Measurements from ENCODE around the gene TMTC1.
"Not testable (repeated sequence)": the region's sequence is repeated elsewhere in the genome, so short reads cannot be mapped to it uniquely, and the experiment has no call there.

TMTC1 gene

DNA sequence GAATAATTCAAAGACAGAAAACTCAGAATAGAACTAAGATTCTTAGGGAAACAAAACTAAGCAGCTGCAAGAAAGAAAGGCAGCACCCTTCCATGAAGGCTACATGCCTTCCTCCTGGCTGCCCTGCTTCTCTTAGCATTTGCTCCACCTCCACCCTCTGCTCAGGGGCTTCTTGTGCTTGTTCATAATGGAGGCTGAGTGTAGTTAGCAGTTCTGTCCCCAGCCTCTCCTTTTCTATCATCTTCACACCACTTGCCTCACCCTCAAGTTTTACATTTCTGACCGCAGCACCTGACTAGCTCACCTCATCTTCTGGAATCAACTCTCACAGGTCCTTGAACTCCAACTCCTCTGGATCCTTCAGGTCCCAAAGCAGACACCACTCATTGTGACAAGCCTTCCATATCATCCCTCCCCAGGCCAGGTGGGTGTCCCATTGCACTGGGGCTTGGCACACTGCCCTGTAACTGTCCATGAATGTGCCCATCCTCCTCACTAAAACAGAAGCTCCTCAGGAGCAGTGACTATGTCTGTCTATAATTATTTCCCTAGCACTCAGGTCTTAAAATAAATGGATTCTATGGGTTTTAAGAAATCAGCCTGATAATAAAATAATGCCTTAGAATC, 139.1 kb downstream of the TMTC1 start:
- no peak for DNase-seq (ENCODE audit: low read depth)
- TF ChIP-seq, protein P1, sequence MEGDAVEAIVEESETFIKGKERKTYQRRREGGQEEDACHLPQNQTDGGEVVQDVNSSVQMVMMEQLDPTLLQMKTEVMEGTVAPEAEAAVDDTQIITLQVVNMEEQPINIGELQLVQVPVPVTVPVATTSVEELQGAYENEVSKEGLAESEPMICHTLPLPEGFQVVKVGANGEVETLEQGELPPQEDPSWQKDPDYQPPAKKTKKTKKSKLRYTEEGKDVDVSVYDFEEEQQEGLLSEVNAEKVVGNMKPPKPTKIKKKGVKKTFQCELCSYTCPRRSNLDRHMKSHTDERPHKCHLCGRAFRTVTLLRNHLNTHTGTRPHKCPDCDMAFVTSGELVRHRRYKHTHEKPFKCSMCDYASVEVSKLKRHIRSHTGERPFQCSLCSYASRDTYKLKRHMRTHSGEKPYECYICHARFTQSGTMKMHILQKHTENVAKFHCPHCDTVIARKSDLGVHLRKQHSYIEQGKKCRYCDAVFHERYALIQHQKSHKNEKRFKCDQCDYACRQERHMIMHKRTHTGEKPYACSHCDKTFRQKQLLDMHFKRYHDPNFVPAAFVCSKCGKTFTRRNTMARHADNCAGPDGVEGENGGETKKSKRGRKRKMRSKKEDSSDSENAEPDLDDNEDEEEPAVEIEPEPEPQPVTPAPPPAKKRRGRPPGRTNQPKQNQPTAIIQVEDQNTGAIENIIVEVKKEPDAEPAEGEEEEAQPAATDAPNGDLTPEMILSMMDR (conservative IDR thresholded peaks at IDR 0.05; ENCODE audit: low read length) = no peak
- no peak overlapping the region for H3K4me3 ChIP-seq (ENCODE audit: low read length)

DNA sequence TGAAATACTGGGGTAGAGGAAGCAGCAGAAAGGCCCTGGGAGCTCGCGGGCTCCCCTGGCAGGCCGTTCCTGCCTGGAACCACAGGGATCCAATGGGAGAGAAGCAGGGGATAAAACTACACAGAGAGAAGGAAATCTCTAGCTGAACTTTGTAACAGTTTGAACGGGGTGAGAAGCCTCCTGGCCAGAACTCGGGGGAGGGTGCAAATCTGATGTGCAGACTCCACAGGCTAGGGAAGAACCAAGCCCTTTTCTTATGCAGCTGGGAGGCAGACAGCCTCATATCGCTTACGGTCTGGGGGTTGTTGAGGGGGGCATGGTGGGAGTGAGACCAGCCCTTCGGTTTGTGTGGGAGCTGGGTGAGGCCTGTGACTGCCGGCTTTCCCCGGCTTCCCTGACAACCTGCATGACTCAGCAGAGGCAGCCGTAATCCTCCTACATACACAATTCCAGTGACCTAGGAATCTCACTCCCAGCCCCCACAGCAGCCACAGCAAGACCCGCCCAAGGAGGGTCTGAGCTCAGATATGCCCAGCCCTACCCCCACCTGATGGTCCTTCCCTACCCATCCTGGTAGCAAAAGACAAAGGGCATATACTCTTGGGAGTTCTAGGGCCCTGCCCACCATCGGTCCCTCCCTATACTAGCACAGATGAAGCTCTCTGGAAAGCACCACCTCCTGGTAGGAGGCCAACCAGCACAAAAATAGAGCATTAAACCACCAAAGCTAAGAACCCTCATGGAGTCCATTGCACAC, 143.0 kb downstream of the TMTC1 start:
- TF ChIP-seq, protein P1 (conservative IDR thresholded peaks at IDR 0.05; ENCODE audit: low read length) = no peak
- no peak overlapping the region for H3K4me3 ChIP-seq (ENCODE audit: low read length)
- no peak for DNase-seq (ENCODE audit: low read depth)

DNA sequence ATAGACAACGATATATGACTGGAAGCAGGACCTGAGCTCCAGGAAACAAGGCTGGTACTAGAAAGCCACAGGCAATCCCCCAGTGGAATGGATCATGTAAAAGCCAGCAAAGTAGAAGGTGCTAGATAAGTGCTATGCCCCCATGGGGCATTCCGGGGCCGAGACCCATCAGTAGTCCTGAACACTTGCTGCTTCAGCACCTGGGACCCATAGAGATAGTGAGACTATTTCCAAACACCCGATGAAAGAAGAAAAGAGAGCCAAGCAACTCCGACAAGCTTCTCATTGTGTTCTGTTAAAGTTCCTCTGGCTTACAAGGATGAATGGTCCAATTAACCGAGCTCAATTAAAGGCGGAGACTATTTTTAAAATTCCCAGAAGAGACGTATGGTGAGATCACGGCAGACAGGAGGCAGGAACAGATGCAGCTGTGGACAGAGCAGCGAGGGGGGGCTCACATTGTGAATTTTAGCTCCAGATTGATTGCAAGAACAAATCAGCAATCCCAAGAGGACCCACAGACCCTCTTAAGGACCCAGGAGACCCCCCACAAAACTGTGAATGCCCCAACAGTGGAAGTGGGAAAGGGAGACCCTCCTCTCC, 143.7 kb downstream of the TMTC1 start:
- no peak overlapping the region for H3K4me3 ChIP-seq (ENCODE audit: low read length)
- TF ChIP-seq, protein P1 (conservative IDR thresholded peaks at IDR 0.05; ENCODE audit: low read length) = no peak

DNA sequence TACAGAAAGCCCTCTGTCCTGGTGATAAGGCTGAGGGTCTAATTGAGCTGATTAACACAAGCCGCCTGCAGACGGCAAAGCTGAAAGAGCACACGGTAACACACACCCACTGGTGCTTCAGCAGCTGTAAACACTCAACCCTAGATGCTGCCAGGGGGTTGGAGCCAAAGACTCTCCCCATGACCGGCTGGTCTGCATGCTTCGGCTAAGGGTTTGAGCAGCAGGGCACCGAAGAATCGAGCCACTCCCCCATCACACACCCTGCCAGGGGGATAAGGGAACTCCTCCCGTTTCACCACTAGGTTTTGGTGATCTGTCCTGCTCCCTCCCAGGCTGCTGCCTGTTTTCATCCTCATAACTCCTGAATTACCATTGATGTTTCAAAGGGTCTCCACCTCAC, 145.2 kb downstream of the TMTC1 start:
- TF ChIP-seq, protein P1 (conservative IDR thresholded peaks at IDR 0.05; ENCODE audit: low read length) = no peak
- no peak overlapping the region for H3K4me3 ChIP-seq (ENCODE audit: low read length)
- no peak for DNase-seq (ENCODE audit: low read depth)

More for the DNA sequence above, 143.7 kb downstream of the TMTC1 start:
- DNase-seq (ENCODE audit: low read depth) = no peak

DNA sequence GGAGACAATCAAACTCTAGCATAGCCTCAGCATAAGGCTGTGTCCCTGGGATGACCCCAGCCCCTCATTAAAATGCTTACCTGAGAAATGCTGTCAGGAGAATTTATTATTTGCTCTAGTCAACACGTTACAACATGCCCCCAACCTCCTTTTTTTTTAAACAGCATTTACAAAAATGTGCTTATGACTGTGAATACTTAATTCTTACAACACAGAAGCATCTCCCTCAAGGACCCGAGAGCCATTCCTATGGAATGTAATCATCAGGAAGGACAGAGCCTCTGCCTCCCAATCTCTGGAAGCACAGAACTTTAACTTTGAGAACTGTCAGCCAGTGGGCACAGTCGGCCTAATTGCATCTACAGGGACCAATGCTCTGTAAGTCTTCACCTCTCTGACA, 149.7 kb downstream of the TMTC1 start:
- H3K4me3 ChIP-seq (ENCODE audit: low read length) = no peak overlapping the region
- TF ChIP-seq, protein P1 (conservative IDR thresholded peaks at IDR 0.05; ENCODE audit: low read length) = no peak
- DNase-seq (ENCODE audit: low read depth) = peak; percentile 3

DNA sequence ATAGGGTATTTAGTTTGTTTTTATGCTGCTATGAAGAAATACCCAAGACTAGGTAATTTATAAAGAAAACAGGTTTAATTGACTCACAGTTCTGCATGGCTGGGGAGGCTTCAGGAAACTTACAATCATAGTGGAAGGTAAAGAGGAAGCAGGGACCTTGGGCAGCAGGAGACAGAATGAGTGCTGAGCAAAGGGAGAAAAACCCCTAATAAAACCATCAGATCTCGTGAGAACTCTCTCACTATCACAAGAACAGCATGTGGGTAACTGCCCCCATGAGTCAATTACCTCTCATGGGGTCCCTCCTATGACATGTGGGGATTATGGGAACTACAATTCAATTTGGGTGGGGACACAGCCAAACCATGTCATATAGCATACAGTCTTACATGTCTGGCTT, 153.6 kb downstream of the TMTC1 start:
- not testable (repeated sequence) for DNase-seq (ENCODE audit: low read depth); H3K4me3 ChIP-seq (ENCODE audit: low read length)

DNA sequence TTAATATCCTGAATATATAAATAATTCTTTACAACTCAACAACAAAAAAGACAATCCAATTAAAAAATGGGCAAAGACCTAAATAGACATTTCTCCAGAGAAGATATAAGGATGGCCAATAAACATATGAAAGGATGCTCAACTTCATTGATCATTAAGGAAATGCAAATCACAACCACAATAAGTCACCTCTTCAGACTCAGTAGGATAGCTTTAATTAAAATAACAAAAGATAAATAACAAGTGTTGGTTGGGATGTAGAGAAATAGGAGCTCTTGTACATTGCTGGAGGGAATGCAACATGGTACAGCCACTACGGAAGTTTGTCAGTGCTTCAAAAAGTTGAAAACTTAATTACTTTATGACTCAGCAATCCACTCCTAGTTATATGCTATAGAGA, 156.5 kb downstream of the TMTC1 start:
- TF ChIP-seq, protein P1 (conservative IDR thresholded peaks at IDR 0.05; ENCODE audit: low read length) = no peak
- no peak for DNase-seq (ENCODE audit: low read depth)
- no peak overlapping the region for H3K4me3 ChIP-seq (ENCODE audit: low read length)

All from AG10803 (cell line).